Esophagus mucosa (tissue), 1 donor: Measurements from ENCODE around the gene TAAR5. TPM values are rescaled to one million over a fixed set of nuclear protein-coding genes. Genes with fewer than 3 reads are reported as not detected.
"Not testable (repeated sequence)": the region's sequence is repeated elsewhere in the genome, so short reads cannot be mapped to it uniquely, and the experiment has no call there.

Source experiments
- ATAC-seq: fragments of 200-7000 bp; cut with Tn5 transposase; one replicate; pipeline ENCODE4 v1.9.1; 2020
- total RNA-seq: library from RNA; stranded (reverse); gene quantifications from one replicate; pipeline ENCODE4 v1.2.4, GENCODE V29; 2023
- donor health status: DM: yes; HTN: yes; CAD: no.

Gene TAAR5, protein sequence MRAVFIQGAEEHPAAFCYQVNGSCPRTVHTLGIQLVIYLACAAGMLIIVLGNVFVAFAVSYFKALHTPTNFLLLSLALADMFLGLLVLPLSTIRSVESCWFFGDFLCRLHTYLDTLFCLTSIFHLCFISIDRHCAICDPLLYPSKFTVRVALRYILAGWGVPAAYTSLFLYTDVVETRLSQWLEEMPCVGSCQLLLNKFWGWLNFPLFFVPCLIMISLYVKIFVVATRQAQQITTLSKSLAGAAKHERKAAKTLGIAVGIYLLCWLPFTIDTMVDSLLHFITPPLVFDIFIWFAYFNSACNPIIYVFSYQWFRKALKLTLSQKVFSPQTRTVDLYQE
- not detected for total RNA-seq

DNA sequence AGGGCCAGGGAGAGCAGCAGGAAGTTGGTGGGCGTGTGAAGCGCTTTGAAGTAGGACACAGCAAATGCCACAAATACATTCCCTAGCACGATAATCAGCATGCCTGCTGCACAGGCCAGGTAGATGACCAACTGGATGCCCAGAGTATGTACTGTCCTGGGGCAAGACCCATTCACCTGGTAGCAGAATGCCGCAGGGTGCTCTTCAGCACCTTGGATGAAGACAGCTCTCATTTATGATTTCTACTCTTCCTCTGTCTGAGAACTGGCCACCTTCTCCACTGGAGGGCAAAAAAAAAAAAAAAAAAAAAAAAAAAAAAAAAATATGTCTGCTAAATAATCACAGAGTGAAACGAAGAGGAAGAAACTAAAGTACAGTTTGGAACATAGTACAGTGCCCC is at the start of gene TAAR5:
Gene TAAR5 (minus strand): TSS at position 288 of the 400 bp plus-strand sequence. CDS start 55 bp downstream, at position 233.
- ATAC-seq, result no peak

- not testable (repeated sequence) for ATAC-seq
Measured at GRCh38 chr6:132637135-132637534, 47.6 kb upstream of the TAAR5 start.

- ATAC-seq, result not testable (repeated sequence)
Measured at GRCh38 chr6:132635906-132636305, 46.4 kb upstream of the TAAR5 start.

- ATAC-seq, result not testable (repeated sequence)
Measured at GRCh38 chr6:132635288-132635687, 45.7 kb upstream of the TAAR5 start.

DNA sequence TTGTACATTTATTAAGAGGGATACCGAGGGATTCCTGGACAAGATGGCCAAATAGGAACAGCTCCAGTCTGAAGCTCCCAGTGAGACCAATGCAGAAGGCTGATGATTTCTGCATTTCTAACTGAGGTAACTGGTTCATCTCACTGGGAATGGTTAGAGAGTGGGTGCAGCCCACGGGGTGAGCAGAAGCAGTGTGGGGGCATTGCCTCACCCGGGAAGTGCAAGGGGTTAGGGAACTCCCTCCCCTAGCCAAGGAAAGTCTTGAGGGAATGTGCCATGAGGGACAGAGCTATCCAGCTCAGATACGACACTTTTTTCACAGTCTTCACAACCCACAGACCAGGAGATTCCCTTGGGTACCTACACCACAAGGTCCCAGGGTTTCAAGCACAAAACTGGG is 45.3 kb upstream of the TAAR5 start:
- ATAC-seq, result no peak

DNA sequence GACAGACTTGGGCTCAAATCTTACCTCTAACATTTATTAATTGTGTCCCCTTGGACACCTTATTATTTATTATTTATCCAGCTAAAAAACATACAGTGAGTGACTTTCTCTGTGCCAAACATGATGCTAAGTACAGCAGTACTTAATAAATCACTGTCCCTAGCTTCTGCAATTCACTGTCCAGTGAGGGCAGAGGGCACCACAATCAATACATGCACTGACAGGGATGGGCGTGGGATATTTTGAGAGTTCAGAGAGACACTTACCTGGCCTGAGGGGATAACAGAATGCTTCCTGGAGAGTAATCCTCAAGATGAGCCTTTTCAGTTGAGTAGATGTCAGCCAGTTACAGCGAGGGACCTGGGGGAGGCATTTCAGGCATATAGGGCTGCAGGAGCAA is 43.8 kb upstream of the TAAR5 start:
- no peak for ATAC-seq

GRCh38 chr6:132624175-132624574 is 34.6 kb upstream of the TAAR5 start, which contains the start of gene TAAR2:
TAAR2 (minus strand) TSS chr6:132624275; CDS start chr6:132624275, 0 bp downstream.
- ATAC-seq, result no peak

DNA sequence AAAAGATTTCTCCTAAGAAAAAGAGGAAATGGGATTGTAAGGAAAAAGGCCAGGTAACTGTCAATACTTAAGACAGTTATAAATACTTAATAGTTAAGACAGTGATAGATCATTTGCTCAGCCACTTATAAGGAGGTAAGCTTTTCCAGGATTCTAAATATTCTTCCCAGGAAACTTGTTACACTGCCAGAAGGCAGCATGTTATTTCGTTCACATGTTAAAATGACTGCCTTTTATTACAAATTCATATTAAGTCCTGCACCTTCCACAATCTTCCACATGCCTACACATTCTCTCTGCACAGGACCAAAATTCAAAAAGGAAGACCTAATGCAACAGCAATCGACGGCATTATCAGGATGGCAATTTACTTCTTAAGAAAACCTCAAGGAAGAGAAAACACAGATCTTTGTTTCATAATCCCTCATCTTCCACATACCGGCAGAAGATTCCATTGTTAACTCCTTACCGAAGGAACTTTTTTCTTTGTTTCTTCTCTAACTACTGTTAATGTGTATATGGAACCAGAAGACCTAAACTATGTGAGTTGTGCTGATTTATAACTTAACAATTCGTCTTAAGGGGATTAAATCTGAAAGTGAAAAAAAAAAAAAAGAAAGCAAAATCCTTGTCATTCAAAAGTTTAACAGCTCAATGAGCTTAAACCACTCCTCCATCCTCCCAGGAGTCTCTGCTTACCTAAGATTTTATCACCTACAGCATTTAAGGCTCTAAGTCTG is 33.7 kb upstream of the TAAR5 start:
- no peak for ATAC-seq

GRCh38 chr6:132616677-132617076 is 27.1 kb upstream of the TAAR5 start:
- no peak for ATAC-seq

DNA sequence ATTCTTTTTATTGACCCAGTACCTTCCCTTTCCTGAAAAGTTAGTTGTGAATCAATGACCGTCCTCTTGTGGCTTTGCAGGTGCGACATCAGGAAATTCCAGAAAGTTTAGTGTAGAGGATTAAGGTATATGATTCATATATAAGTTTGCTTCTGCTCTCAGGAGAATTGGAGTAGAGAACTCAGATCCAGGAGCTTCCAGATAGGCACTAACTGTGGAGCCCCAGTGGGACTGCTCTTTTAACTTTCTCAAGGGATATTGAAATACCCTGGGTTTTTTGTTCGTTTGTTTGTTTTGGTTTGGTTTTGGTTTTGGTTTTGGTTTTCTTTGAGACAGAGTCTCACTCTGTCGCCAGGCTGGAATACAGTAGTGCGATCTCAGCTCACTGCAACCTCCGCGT is 25.0 kb upstream of the TAAR5 start:
- ATAC-seq, result peak; percentile 84

GRCh38 chr6:132612449-132613108 is 23.0 kb upstream of the TAAR5 start:
- no peak for ATAC-seq

DNA sequence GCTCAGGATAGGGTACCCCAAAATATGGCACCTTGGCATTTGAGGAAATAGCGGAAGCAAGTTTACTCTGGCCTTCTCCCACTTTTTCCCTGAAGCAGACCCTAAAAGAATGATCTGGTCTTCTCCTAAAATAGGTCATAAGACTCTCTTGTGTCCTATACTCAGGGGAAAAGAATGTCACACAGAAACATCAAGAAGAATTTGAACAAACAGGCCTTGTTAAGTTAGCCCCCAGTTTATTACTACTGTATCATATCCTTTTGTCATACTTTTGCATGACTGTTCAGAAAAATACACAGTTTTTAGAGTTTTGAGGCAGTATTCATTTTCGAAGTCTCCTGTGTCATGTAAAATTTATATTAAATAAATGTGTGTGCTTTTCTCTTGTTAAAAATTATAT is 22.1 kb upstream of the TAAR5 start:
- ATAC-seq, result no peak

GRCh38 chr6:132607544-132608233 is 18.1 kb upstream of the TAAR5 start:
- no peak for ATAC-seq

DNA sequence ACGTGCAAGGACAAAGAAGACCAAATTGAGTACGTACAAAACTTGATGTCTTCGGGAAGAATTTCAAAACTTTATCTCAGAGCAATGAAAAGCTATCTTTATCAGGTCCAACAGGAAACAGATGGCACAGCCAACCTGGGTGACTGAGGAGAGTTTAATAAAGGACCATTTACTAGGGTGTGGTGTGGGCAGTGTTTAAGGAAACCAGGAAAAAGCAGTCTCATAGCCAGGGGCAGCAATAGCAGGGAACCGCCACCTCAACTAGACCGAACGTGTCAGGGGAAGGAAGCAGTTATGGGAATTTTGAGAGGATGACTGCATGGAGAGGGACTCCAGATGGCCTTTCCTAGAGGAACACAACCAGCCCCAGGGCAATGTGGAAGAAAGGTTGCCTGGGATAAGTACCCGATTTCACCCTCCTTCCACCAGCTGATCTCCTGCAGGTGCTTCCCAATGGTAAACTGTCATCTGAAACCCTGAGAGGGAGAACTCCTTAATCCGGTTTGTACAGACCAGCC is 15.2 kb upstream of the TAAR5 start:
- no peak for ATAC-seq

- not testable (repeated sequence) for ATAC-seq
Measured at GRCh38 chr6:132600900-132601299, 11.4 kb upstream of the TAAR5 start.

DNA sequence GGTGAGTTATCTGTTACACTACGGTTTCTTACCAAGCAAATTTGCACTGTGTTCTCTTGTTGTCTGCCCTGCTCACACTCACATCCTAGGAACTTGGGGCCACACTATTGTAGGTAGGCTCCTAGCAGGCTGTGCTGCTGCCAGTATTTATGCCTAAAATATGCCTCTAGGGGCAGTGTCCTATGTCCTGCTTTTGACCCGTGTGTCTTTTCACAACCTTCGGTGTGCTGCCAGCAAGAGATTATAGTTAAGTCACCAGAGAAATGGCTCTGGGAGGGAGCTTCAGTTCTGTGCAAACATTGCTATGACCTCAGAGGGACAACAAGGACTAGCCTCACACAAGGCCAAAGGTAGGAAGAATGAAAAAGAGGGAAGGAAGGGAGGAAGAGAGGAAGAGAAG is 8.9 kb upstream of the TAAR5 start:
- ATAC-seq, result peak; percentile 73

DNA sequence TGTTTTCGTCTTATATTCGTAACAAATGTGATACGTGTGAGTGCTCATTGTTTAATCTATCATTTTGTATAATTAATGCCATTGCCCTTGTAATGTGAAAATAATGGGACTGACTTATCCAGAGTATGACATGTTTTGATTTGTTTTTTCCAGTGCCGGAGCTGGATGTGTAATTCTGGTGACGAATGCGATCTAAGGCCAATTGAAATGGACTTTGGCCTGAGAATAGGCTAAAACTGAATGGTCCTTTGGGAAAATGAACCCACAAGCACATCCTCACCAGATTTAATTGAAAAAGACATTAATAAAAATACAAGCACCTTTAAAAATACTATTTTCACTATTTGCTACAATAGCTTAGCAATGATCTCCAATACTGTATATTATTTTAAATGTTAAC is 6.7 kb upstream of the TAAR5 start:
- no peak for ATAC-seq

DNA sequence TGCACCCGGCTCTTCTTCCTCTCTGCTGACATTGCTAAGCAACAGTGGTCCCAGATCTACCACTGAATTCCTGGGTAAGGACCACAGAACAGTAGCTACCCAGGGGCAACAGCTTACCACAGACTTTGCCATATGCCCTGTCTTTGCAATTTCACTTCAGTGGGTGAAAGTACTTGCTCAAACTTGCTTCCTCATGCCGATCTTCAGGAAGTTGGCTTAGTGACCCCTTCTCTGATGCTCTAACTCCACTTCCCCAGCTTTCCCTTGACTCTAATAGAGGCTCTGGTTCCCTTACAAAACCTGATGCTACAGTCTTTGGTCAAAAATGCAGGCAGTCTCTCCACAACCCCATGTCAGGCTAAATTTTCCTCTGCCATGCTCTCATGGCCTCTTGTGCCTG is 3.3 kb upstream of the TAAR5 start:
- no peak for ATAC-seq

DNA sequence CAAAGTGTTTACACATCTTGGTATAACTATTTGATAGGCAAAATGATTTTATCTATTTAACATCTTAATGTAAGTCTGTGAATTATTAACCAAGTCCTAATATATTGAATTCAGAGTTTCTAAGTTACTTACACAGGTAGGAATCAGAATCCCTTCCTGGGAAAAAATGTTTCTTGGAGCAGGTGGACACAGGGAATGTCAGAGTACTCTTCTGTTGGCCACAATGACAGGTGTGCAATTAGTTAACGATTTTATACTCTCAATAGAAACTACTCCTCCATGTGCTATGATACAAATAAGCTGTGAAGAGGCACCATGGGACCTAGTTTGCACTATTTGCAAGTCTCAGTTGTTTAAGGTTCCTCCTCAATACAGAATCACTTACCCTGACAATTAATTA is 821 bp upstream of the TAAR5 start:
- no peak for ATAC-seq

- ATAC-seq, result no peak
Measured at GRCh38 chr6:132587424-132587823, 2.1 kb downstream of the TAAR5 start.

- ATAC-seq, result no peak
Measured at GRCh38 chr6:132584698-132585097, 4.8 kb downstream of the TAAR5 start.

GRCh38 chr6:132571774-132572173 is 17.8 kb downstream of the TAAR5 start:
- no peak for ATAC-seq
